DMS 273 (cell line): ENCODE results near the gene MORN5.

Experiments
- DNase-seq: peaks from one replicate; lab custom pipeline; 2025; ENCODE audit not compliant: unreplicated experiment; lab: John Stamatoyannopoulos, UW

Gene MORN5

GRCh38 chr9:122214507-122214906 is 54.8 kb downstream of the MORN5 start:
- no peak for DNase-seq

- no peak for DNase-seq
These were observed 56.0 kb downstream of the MORN5 start for GRCh38 chr9:122215663-122216062.

- no peak for DNase-seq
These were observed 56.6 kb downstream of the MORN5 start for GRCh38 chr9:122216138-122216797.

GRCh38 chr9:122216798-122217418 is 57.2 kb downstream of the MORN5 start:
- DNase-seq = no peak

GRCh38 chr9:122217640-122218039 is 57.9 kb downstream of the MORN5 start:
- peak; percentile 22 for DNase-seq

- no peak for DNase-seq
These were observed 58.6 kb downstream of the MORN5 start for GRCh38 chr9:122218071-122218934.

GRCh38 chr9:122218935-122219855 is 59.5 kb downstream of the MORN5 start:
- peak; percentile 45 for DNase-seq

GRCh38 chr9:122219856-122220672 is 60.4 kb downstream of the MORN5 start:
- DNase-seq = peak; percentile 45

- no peak for DNase-seq
These were observed 61.0 kb downstream of the MORN5 start for GRCh38 chr9:122220673-122221182.

GRCh38 chr9:122221183-122221811 is 61.6 kb downstream of the MORN5 start:
- DNase-seq = peak; percentile 51

GRCh38 chr9:122222791-122223190 is 63.1 kb downstream of the MORN5 start:
- DNase-seq = no peak

GRCh38 chr9:122223435-122223834 is 63.7 kb downstream of the MORN5 start:
- DNase-seq = no peak

GRCh38 chr9:122225312-122226141 is 65.8 kb downstream of the MORN5 start:
- DNase-seq = no peak

- DNase-seq = peak; percentile 36
These were observed 66.5 kb downstream of the MORN5 start for GRCh38 chr9:122226142-122226757.

- DNase-seq = peak; percentile 38
These were observed 67.3 kb downstream of the MORN5 start for GRCh38 chr9:122226758-122227574.

- peak; percentile 58 for DNase-seq
These were observed 67.8 kb downstream of the MORN5 start for GRCh38 chr9:122227575-122227900.

GRCh38 chr9:122228191-122228567 is 68.5 kb downstream of the MORN5 start:
- peak; percentile 52 for DNase-seq
